Right lobe of liver (tissue), 4 donors: ENCODE data around the gene SGCB.

Source experiments
- POLR2A ChIP-seq: fragments of 450-650 bp; IDR thresholded peaks from one replicate; pipeline ENCODE4 v1.6.1; 2017; ENCODE audit warnings: antibody characterized with exemption, mild to moderate bottlenecking
- TF ChIP-seq, protein P1 (sequence below), 4 donors: fragments of 200-600 bp in 3 of 4; fragments of 450-650 bp in 1 of 4; IDR thresholded peaks; one replicate each; pipeline versions ENCODE4 v1.5.1 to v1.8.0; 2016 to 2022; ENCODE audit warnings: antibody characterized with exemption in 4 of 4, mild to moderate bottlenecking in 2 of 4
- donor health status: DM: no; HTN: no; CAD: no.
- donor health status: DM: no; HTN: no; CAD: no.
- donor health status: DM: no; HTN: yes; CAD: no.

DNA sequence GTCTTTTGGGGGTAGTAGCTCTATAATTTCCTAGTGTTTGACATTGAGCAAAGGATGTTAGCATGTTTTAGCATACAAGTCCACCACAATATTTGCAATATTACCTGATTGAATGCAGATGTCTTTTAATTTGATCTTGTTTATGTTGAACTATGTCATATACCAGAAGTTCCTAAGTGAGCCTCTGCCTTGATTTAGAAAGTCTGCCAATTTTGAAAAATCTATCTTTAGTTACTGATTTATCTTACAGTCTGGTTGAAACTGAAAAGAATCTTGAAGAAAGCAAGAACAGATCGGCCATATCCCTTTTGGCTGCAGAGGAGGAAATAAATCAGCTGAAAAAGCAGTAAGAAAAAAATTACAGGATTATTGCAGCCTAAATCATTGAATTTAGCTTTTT, 31.5 kb upstream of the SGCB start:
- TF ChIP-seq, protein P1, sequence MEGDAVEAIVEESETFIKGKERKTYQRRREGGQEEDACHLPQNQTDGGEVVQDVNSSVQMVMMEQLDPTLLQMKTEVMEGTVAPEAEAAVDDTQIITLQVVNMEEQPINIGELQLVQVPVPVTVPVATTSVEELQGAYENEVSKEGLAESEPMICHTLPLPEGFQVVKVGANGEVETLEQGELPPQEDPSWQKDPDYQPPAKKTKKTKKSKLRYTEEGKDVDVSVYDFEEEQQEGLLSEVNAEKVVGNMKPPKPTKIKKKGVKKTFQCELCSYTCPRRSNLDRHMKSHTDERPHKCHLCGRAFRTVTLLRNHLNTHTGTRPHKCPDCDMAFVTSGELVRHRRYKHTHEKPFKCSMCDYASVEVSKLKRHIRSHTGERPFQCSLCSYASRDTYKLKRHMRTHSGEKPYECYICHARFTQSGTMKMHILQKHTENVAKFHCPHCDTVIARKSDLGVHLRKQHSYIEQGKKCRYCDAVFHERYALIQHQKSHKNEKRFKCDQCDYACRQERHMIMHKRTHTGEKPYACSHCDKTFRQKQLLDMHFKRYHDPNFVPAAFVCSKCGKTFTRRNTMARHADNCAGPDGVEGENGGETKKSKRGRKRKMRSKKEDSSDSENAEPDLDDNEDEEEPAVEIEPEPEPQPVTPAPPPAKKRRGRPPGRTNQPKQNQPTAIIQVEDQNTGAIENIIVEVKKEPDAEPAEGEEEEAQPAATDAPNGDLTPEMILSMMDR (IDR thresholded peaks at IDR 0.05), result no peak
- TF ChIP-seq POLR2A, result no peak
